SK-N-MC (cell line): ENCODE data around the gene ZC3H4.

Experiments
- EZH2 ChIP-seq: fragments of 200-600 bp; sonication (generic); IDR thresholded peaks from one replicate; pipeline ENCODE4 v1.6.1; 2017; ENCODE audit warnings: antibody characterized with exemption
- FOXP2 ChIP-seq: optimal IDR thresholded peaks from 2 replicates; pipeline ENCODE3; 2011; ENCODE audit warnings: mild to moderate bottlenecking, moderate library complexity; ENCODE audit not compliant: insufficient read depth; ENCODE audit errors: extremely low read length, control extremely low read depth
- POLR2AphosphoS5 ChIP-seq: IDR thresholded peaks from 2 replicates; pipeline ENCODE4 v1.6.1; 2012; ENCODE audit warnings: mild to moderate bottlenecking, low read depth, low read length, borderline replicate concordance

- no peak for TF ChIP-seq POLR2AphosphoS5
- no peak for TF ChIP-seq EZH2
- TF ChIP-seq FOXP2, result no peak
Measured at GRCh38 chr19:47142779-47143178, 29.2 kb upstream of the ZC3H4 start.
